ENCODE results near the gene CACNG6.

The CACNG6 gene

DNA sequence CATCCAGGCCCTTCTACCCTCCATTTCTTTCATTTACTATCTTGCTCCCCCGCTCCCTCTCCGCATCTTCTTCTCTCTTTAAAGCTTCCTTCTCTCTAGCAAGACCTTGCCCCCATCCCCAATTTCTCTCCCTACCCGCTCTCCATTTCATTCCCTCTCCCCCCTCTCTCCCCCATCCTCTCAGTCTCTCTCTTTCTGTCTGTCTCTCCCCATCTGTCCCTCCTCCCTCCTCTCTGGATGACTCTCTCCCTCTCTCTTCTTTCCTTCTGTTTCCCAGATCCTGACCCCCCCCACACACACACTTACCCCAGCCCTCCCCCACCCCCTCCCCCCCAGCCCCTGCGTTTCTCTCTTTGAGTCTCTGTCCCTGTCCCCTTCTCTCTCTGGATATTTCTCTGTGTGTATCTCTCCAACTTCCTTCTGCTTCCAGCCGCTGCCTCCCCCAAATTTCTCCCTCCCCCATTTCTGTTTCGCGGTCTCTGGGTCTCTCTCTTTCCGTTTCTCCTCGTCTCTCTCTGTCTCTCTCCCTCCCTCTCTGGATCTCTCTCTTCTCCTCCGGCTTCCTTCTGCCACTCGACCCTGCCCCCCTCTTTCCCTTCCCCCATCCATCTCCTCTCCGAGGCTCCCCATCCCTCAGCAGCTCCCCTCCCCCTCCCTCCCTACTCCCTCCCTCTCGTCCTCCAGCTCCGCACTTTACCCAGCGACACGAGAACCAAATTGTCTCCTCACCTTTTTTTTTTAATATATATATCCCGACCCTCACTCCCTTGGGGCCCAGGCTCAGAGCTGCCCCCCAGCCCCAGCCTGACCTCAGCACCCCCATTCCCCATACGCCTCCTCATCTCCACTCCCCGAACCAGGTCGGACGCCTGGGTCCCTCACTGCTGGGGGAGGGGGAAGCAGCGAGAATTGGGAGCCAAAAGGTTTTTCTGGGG is 32.3 kb upstream of the CACNG6 start:
- TF ChIP-seq, protein P1, sequence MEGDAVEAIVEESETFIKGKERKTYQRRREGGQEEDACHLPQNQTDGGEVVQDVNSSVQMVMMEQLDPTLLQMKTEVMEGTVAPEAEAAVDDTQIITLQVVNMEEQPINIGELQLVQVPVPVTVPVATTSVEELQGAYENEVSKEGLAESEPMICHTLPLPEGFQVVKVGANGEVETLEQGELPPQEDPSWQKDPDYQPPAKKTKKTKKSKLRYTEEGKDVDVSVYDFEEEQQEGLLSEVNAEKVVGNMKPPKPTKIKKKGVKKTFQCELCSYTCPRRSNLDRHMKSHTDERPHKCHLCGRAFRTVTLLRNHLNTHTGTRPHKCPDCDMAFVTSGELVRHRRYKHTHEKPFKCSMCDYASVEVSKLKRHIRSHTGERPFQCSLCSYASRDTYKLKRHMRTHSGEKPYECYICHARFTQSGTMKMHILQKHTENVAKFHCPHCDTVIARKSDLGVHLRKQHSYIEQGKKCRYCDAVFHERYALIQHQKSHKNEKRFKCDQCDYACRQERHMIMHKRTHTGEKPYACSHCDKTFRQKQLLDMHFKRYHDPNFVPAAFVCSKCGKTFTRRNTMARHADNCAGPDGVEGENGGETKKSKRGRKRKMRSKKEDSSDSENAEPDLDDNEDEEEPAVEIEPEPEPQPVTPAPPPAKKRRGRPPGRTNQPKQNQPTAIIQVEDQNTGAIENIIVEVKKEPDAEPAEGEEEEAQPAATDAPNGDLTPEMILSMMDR (IDR thresholded peaks at IDR 0.05; ENCODE audit: control extremely low read depth, extremely low read depth, low read depth, missing control alignments): no peak
- ChIA-PET POLR2A (no interaction called here), CTCF (interaction anchor here (1.3 kb wide), 1 partner anchor 8 kb away, joined by 4 read pairs; no protein-coding TSS in a partner anchor)
- no peak for DNase-seq (ENCODE audit: extremely low spot score)

DNA sequence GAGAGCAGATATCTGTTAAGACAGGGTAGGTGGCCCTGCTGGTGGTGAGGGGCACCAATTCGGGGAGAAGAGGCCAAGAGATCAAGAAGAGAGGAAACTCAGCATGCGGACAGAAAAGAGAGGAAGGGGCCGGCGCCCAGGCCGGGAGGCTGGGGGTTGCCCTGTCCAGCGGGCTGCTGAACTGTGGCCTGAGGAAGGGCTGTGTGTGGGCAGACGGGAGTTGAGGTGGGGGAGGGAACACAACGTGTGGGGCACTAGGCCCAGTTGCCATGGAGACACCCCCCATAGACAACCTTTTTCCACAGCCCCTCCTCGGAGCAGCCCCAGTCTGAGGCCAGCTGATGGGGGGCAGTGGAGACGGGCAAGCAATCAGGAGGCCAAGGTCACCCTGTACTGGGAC is 31.2 kb upstream of the CACNG6 start:
- TF ChIP-seq, protein P1 (IDR thresholded peaks at IDR 0.05; ENCODE audit: control extremely low read depth, extremely low read depth, low read depth, missing control alignments): no peak
- no peak for DNase-seq (ENCODE audit: extremely low spot score)
- CTCF ChIA-PET: interaction anchor here (1.3 kb wide), 1 partner anchor 9 kb away, joined by 4 read pairs; no protein-coding TSS in a partner anchor
- POLR2A ChIA-PET: no interaction called here

GRCh38 chr19:53960886-53961285 is 30.6 kb upstream of the CACNG6 start:
- DNase-seq (ENCODE audit: extremely low spot score): no peak
- TF ChIP-seq, protein P1 (IDR thresholded peaks at IDR 0.05; ENCODE audit: control extremely low read depth, extremely low read depth, low read depth, missing control alignments): no peak
- CTCF ChIA-PET: no interaction called here

GRCh38 chr19:53961523-53962356 is 29.7 kb upstream of the CACNG6 start:
- CTCF ChIA-PET: no interaction called here
- POLR2A ChIA-PET: no interaction called here
- DNase-seq (ENCODE audit: extremely low spot score): no peak
- TF ChIP-seq, protein P1 (IDR thresholded peaks at IDR 0.05; ENCODE audit: control extremely low read depth, extremely low read depth, low read depth, missing control alignments): no peak

More at GRCh38 chr19:53960886-53961285, 30.6 kb upstream of the CACNG6 start:
- POLR2A ChIA-PET: no interaction called here

GRCh38 chr19:53962887-53963431 is 28.5 kb upstream of the CACNG6 start, which contains the start of gene CACNG8:
TSS of gene CACNG8 (plus strand) at chr19:53962937.
- ChIA-PET POLR2A (no interaction called here), CTCF (no interaction called here)
- no peak for DNase-seq (ENCODE audit: extremely low spot score)
- TF ChIP-seq, protein P1 (IDR thresholded peaks at IDR 0.05; ENCODE audit: control extremely low read depth, extremely low read depth, low read depth, missing control alignments): no peak

DNA sequence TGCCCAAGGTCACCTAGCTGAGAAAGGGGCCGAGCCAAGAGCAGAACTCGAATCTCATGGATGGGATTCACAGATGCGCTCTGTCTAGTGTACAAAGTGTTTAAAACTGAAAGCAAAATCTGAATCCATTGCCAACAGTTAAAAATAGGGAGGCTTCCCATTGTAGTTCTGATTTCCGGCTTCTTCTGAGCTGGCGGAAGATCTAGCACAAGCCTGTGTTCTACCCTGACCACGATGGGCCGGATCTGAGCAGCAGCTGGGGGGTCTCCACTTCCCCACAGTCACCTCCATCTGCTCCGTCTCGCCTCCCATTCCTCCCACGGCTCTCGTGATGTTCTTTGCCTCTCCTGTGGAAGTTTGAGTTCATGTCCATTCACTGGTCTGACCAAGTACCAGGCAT is 26.3 kb upstream of the CACNG6 start:
- ChIA-PET POLR2A (no interaction called here), CTCF (no interaction called here)
- no peak for DNase-seq (ENCODE audit: extremely low spot score)
- TF ChIP-seq, protein P1 (IDR thresholded peaks at IDR 0.05; ENCODE audit: control extremely low read depth, extremely low read depth, low read depth, missing control alignments): no peak

Measured in GM10248 (cell line).